Body of pancreas (tissue), 4 donors: ENCODE measurements around the gene ISG20.

ENCODE experiments used
- POLR2A ChIP-seq, 3 donors: fragments of 450-650 bp; IDR thresholded peaks; one replicate each; pipeline ENCODE4 v1.6.1; 2016; ENCODE audit warnings: antibody characterized with exemption in 3 of 3, mild to moderate bottlenecking in 2 of 3
- TF ChIP-seq, protein P1 (sequence below), 7 experiments: fragments of 450-650 bp in 4 of 7; fragments of 200-600 bp in 3 of 7; sonication (generic) in 3 of 7; IDR thresholded peaks; one replicate each; pipeline ENCODE4 v1.5.1; 2016 to 2019; ENCODE audit warnings: antibody characterized with exemption in 7 of 7

GRCh38 chr15:88664151-88664778 lies 25.4 kb downstream of the ISG20 start:
- TF ChIP-seq, protein P1, sequence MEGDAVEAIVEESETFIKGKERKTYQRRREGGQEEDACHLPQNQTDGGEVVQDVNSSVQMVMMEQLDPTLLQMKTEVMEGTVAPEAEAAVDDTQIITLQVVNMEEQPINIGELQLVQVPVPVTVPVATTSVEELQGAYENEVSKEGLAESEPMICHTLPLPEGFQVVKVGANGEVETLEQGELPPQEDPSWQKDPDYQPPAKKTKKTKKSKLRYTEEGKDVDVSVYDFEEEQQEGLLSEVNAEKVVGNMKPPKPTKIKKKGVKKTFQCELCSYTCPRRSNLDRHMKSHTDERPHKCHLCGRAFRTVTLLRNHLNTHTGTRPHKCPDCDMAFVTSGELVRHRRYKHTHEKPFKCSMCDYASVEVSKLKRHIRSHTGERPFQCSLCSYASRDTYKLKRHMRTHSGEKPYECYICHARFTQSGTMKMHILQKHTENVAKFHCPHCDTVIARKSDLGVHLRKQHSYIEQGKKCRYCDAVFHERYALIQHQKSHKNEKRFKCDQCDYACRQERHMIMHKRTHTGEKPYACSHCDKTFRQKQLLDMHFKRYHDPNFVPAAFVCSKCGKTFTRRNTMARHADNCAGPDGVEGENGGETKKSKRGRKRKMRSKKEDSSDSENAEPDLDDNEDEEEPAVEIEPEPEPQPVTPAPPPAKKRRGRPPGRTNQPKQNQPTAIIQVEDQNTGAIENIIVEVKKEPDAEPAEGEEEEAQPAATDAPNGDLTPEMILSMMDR (IDR thresholded peaks at IDR 0.05): peak in 4 of 7 experiments; percentile 25 to 43 (median 30)
- TF ChIP-seq POLR2A (IDR thresholded peaks at IDR 0.05): no peak
